ENCODE measurements around the gene CYB561D2. TPM values are rescaled to one million over a fixed set of nuclear protein-coding genes. Genes with fewer than 3 reads are reported as not detected.

The CYB561D2 gene
- total and polyA plus RNA-seq, 9 of the 15 experiments (the other 6 are each of a cell fraction or from before 2014, with no cell fraction given): 4.2 to 16.6 (median 9.4) TPM

- TF ChIP-seq REST (IDR thresholded peaks at IDR 0.05; ENCODE audit: borderline replicate concordance) (no peak), REST (CRISPR knock-in tag; IDR thresholded peaks at IDR 0.05; ENCODE audit: low read depth) (no peak)
Observed at GRCh38 chr3:50319894-50320625, 30.6 kb upstream of the CYB561D2 start (continued).
